Stimulated activated CD4-positive, alpha-beta T cell treated with anti-CD3 and anti-CD28 coated beads, Interleukin-15, amount 100 ng/mL, for 1 hour (primary cell): ENCODE data around the gene ADAMTS14.

Source experiments
- DNase-seq, 2 donors: peaks; one replicate each; pipeline ENCODE4 v3.0.0-alpha.2; 2020; ENCODE audit warnings: low read depth in 1 of 2, low spot score in 1 of 2

Gene ADAMTS14

DNA sequence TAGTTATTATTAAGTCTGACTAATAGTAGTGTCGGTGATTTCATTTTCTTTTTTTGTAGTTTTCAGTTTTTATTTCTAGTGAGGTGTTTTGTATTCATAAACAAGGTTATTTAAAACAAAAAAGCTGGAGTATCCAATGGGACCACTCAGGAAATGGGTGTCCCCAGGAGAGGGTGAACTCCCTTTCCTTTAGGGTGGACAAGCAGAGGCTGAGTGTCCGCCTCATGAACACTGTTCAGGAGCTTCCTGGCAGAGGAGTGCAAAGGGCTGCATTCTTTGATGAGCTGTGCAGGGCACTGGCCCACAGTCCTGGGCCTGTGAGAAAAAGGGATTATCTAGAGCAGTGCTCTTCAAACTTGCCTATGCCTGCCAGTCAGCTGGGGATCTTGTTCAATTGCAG, 56.0 kb downstream of the ADAMTS14 start:
- DNase-seq = no peak

DNA sequence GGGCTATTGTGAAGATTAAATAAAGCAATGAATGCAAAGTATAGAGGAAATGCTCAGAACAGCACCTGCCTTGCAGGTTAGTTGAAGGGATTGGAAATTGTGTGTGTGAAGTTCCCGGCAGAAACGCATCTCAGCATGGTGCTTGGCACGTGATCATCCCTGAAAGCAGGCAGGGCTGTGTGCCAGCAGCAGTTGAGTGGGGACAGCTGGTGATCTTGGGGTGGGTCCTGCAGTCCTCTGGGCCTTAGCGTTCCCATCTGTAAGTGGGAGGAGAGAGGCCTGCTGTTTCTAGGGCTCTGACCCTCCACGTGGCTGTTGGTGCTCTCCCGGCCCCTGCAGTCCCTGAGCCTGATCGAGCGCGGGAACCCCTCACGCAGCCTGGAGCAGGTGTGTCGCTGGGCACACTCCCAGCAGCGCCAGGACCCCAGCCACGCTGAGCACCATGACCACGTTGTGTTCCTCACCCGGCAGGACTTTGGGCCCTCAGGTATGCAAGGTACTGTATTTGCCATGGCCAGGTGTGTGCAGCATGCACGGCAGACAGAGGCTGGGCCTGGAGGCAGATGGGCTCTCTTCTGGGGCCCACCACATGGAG, 57.6 kb downstream of the ADAMTS14 start:
- DNase-seq = no peak

DNA sequence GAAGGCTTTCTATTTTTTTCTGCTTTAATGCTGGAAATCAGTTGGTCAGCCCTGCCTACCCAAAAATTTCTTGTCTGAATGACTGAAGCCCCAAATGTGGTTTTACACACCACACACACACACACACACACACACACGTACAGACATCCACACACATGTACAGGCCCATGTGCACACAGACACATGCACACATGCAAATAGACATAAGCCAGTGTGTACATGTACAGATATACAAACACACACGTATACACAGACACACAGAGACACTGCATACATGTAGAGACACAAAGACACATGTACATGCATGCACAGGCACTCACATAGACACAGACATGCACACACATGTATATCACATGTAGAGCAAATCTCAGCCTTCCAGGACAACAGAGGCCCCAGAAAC, 58.6 kb downstream of the ADAMTS14 start:
- no peak for DNase-seq

DNA sequence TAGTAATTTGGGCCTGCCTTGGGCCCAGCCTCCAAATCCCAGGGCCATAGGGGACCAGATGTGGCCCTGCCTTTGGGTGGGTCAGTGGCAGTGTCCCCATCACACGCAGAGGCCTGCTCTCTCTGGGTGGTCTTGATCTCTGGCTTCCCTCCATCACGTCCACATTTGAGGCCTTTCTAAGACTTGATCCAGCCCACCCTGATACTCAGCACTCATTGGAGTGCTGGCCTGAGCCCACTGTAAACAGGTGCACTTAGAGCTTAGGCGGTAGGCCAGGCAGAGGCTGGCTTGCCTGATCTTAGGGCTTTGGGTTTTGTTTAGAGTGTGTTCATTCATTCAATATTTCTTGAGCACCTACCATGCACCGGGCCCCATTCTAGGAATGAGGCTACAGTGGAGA, 60.3 kb downstream of the ADAMTS14 start:
- DNase-seq = no peak

- DNase-seq = no peak
These were observed 60.7 kb downstream of the ADAMTS14 start for GRCh38 chr10:70733051-70733450.

GRCh38 chr10:70735161-70735560, 62.9 kb downstream of the ADAMTS14 start:
- DNase-seq = no peak

- no peak for DNase-seq
These were observed 64.2 kb downstream of the ADAMTS14 start for GRCh38 chr10:70736525-70736924.

- DNase-seq = no peak
These were observed 64.9 kb downstream of the ADAMTS14 start for GRCh38 chr10:70737250-70737649.

GRCh38 chr10:70738006-70738760, 65.9 kb downstream of the ADAMTS14 start:
- DNase-seq = no peak

- no peak for DNase-seq
These were observed 66.4 kb downstream of the ADAMTS14 start for GRCh38 chr10:70738761-70739121.

GRCh38 chr10:70740406-70741288, 68.3 kb downstream of the ADAMTS14 start:
- no peak for DNase-seq

GRCh38 chr10:70742537-70743429, 70.5 kb downstream of the ADAMTS14 start:
- DNase-seq = no peak

GRCh38 chr10:70743430-70743788, 71.1 kb downstream of the ADAMTS14 start:
- no peak for DNase-seq

DNA sequence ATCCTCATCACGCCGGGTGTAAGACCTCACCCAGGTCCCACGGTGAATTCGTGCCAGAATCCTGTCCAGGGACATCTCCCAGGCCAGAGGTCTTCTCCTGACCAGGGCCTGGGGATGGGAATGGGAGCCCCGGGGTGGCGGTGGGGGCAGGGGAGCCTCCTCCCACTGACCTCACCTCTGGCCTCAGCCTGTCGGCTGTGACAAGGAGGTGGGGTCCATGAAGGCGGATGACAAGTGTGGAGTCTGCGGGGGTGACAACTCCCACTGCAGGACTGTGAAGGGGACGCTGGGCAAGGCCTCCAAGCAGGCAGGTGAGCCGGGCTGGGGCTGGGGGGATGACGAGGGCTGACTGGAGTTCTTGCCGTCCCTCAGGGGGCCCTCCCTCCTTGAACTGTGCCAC, 71.6 kb downstream of the ADAMTS14 start:
- no peak for DNase-seq

DNA sequence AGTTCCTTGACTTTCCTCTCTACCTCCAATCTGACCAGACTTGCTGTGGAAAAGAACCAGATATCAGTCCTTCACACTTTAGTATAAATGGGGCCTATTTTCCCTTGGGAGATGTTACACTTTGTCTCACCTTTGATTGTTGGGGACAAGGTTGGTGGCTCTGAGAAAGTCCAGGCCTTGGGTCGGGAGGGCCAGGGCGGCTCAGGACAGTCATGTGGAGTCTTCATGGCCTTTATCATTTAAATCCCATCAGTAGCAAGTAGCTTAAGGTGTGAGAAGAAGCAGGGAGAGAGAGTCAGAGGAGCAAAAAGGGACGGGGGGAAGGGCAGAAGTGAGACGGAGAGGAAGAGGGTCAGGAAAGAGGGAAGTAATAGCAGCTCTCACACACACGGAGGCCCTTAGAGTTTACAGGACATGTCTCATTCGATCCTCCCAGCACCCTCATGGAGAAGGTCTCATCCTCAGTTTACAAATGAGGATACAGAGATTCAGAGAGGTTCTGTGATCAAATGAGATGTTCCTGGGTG, 72.4 kb downstream of the ADAMTS14 start:
- no peak for DNase-seq

DNA sequence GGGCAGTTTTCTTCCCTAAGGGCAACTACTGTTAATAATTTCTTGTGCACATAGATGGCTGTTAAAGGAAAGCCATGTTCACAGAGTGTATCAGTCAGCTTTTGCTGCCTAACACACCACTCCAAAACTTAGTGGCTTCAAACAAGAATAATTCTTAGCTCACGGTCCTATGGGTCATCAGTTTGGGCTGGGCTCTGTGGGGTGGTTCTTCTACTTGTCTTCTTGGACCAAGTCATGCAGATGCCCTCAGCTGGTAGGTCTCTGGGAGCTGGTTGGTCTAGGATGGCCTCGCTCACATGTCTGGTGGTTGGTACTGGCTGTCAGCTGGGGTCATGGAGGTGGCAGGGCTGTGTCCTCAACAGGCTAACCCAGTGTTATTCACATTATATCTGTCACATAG, 73.2 kb downstream of the ADAMTS14 start:
- DNase-seq = no peak

DNA sequence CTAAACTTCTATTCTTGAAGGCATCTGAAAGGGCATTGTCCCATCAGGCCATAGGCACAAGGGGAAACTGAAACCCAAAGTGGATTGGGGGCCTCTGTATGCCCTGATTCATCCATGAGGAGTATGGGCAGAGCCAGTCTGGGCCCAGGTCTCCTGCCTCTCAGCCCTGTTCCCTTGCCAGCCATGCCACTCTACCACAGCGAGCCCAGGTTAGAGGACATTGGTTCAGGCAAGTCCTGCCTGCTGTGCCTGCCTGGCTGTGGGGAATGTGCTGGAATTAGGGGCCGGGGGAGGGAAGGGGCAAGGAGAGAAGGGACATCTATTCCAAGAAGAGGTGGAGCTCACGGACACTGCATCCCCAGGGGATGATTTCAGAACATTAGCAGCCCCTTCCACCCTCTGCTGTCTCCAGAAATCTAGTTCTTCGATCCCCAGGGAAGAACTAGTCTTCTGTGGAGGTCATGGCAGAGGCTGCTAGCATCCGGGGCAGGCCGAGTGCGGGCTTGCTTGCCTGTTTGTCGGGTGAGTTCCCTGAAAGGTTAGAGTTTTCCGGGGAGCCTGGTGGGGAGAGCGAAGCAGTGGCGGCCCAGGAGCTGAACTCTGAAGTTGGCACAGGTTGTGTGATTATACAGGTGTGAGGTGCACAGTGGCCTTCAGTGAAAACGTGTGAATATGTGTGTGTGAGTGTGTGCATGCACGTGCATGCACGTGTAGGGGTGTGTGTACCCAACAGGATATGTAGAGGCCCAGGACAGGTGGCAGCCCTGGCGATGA, 75.1 kb downstream of the ADAMTS14 start:
- DNase-seq = no peak

GRCh38 chr10:70748305-70748704, 76.0 kb downstream of the ADAMTS14 start:
- no peak for DNase-seq

DNA sequence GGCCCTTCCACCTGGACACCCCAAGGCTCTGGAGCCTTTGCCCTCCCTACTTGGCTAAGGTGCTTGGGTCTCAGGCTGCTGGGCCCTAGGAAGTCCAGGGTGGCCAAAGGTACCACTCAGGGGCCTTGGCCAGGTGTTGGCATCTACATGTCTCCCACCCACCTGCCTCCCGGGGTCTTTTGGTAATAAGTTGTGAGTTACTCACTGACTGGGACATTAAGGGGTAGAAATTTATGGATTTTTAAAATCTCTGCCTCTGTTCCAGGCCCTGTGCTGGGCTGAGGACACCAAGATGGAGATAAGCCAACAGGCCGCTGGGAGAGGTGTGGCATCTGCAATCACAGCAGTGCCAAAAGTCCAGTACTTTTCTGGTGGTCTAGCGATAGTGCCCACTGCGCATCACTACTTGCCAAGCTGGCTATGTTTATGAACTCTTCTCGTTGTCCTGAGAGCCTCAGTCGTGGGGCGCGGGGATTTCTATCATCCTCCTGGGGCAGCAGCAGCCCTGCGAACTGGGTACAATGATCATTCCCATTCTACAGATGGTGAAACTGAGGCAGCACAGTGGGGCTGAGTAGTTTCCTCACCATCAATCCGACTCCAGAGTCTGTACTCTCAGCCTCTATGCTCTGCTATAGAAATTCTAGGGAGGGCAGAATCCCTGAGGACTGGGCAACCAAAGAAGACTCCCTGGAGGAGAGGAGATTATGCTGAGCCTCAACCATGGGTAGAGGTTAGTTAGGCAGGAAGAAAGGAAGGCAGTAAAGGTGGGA, 76.7 kb downstream of the ADAMTS14 start:
- no peak for DNase-seq
